Sigmoid colon (tissue), 4 donors: Measurements from ENCODE around the gene TRIO.

Experiments
- EP300 ChIP-seq, 4 donors: sonication (generic); formaldehyde crosslinking; IDR thresholded peaks; one replicate each; pipeline ENCODE4 v1.6.1; 2017; ENCODE audit warnings: antibody characterized with exemption in 4 of 4
- POLR2A ChIP-seq, 2 donors: fragments of 450-650 bp; IDR thresholded peaks; one replicate each; pipeline ENCODE4 v1.6.1; 2016; ENCODE audit warnings: antibody characterized with exemption in 2 of 2, mild to moderate bottlenecking in 2 of 2, moderate library complexity in 2 of 2
- POLR2AphosphoS5 ChIP-seq, 4 donors: sonication (generic); formaldehyde crosslinking; IDR thresholded peaks; one replicate each; pipeline ENCODE4 v1.6.1; 2017; ENCODE audit warnings: antibody characterized with exemption in 4 of 4
- TF ChIP-seq, protein P1 (sequence below), 4 experiments: fragments of 450-650 bp in 3 of 4; fragments of 200-600 bp in 1 of 4; IDR thresholded peaks; one replicate each; pipeline ENCODE4 v1.5.1; 2016 to 2019; ENCODE audit warnings: antibody characterized with exemption in 4 of 4, mild to moderate bottlenecking in 3 of 4, moderate library complexity in 2 of 4

GRCh38 chr5:14164164-14165163 lies 21.3 kb downstream of the TRIO start:
- TF ChIP-seq, protein P1, sequence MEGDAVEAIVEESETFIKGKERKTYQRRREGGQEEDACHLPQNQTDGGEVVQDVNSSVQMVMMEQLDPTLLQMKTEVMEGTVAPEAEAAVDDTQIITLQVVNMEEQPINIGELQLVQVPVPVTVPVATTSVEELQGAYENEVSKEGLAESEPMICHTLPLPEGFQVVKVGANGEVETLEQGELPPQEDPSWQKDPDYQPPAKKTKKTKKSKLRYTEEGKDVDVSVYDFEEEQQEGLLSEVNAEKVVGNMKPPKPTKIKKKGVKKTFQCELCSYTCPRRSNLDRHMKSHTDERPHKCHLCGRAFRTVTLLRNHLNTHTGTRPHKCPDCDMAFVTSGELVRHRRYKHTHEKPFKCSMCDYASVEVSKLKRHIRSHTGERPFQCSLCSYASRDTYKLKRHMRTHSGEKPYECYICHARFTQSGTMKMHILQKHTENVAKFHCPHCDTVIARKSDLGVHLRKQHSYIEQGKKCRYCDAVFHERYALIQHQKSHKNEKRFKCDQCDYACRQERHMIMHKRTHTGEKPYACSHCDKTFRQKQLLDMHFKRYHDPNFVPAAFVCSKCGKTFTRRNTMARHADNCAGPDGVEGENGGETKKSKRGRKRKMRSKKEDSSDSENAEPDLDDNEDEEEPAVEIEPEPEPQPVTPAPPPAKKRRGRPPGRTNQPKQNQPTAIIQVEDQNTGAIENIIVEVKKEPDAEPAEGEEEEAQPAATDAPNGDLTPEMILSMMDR (IDR thresholded peaks at IDR 0.05): no peak
- TF ChIP-seq POLR2AphosphoS5 (IDR thresholded peaks at IDR 0.05) (no peak), POLR2A (IDR thresholded peaks at IDR 0.05) (no peak), EP300 (IDR thresholded peaks at IDR 0.05) (no peak)
